ENCODE data around the gene EDN1. TPM values are rescaled to one million over a fixed set of nuclear protein-coding genes. Genes with fewer than 3 reads are reported as not detected.

The EDN1 gene
- total and polyA plus RNA-seq, 2 of the 13 experiments (the other 11 are each of a cell fraction or from before 2014, with no cell fraction given), result 0.15 to 1.2 TPM

- in situ Hi-C loops (cut with HindIII; ENCODE audit: extremely low pct_ligation_motif_present, low pct_unique_long_range_greater_than_20kb), result no loop called here
- H3K36me3 ChIP-seq (replicated peaks in 1 of 2; ENCODE audit: control insufficient read depth in 1 of 2, insufficient read depth in 2 of 2, low read length in 2 of 2), result no peaks in the 10 kb centered on the region
- H3K27ac ChIP-seq (ENCODE audit: extremely low read length, insufficient read depth, low read length), result no peak overlapping the region
- POLR2A ChIA-PET, result no interaction called here
- H3K79me2 ChIP-seq (ENCODE audit: insufficient read depth, low read length), result no peaks in the 10 kb centered on the region
- WGBS (ENCODE audit: low lambda C conversion rate), result 48% methylated on average over 1 of the region's 1 CpG
- H3K27me3 ChIP-seq (ENCODE audit: control insufficient read depth in 1 of 2, insufficient read depth in 2 of 2, low read length in 2 of 2), result no peaks in the 10 kb centered on the region
- TF ChIP-seq POGZ (CRISPR knock-in tag; IDR thresholded peaks at IDR 0.05), result no peak
- peak; percentile 69; the same call in 1 of the 2 replicates for TF ChIP-seq ZNF337 (CRISPR knock-in tag; IDR thresholded peaks at IDR 0.05; ENCODE audit: borderline replicate concordance, low read depth)
- TF ChIP-seq ZBTB26 (CRISPR knock-in tag; IDR thresholded peaks at IDR 0.05; ENCODE audit: borderline replicate concordance), result no peak
- TF ChIP-seq KDM5B (CRISPR knock-in tag; IDR thresholded peaks at IDR 0.05; ENCODE audit: borderline replicate concordance), result no peak
- no peak for TF ChIP-seq ZNF30 (CRISPR knock-in tag; IDR thresholded peaks at IDR 0.05)
- TF ChIP-seq MTA3 (CRISPR knock-in tag; IDR thresholded peaks at IDR 0.05), result no peak
- H3K9ac ChIP-seq (ENCODE audit: insufficient read depth, low read depth, low read length), result no peak overlapping the region
- no TSS peak for BruUV-seq (replicated peaks)
- H4K20me1 ChIP-seq (ENCODE audit: insufficient read depth, low read length), result no peaks in the 10 kb centered on the region
- intact Hi-C loops (cut with micrococcal nuclease; ENCODE audit: unreplicated experiment), result no loop called here
- H3K9me3 ChIP-seq (ENCODE audit: low read length), result peaks cover 8% of the 10 kb centered on the region
- no peak overlapping the region for H2AFZ ChIP-seq (ENCODE audit: low read length)
- ATAC-seq, result no peak
- no peaks in the 10 kb centered on the region for H3K4me1 ChIP-seq (ENCODE audit: insufficient read depth, low read length)
- no peak overlapping the region for H3K4me2 ChIP-seq (ENCODE audit: low read depth, low read length)
- no peak for FAIRE-seq
- CTCF ChIA-PET (ENCODE audit: low intra/inter-chr PET ratio, low total read pairs), result no interaction called here
- no peak overlapping the region for H3K4me3 ChIP-seq (replicated peaks in 1 of 3; ENCODE audit: insufficient read depth in 1 of 3, low read depth in 2 of 3, low read length in 3 of 3)
- DNase-seq (ENCODE audit: low spot score), result no peak
Observed at GRCh38 chr6:12271594-12271993, 18.6 kb upstream of the EDN1 start.

DNA sequence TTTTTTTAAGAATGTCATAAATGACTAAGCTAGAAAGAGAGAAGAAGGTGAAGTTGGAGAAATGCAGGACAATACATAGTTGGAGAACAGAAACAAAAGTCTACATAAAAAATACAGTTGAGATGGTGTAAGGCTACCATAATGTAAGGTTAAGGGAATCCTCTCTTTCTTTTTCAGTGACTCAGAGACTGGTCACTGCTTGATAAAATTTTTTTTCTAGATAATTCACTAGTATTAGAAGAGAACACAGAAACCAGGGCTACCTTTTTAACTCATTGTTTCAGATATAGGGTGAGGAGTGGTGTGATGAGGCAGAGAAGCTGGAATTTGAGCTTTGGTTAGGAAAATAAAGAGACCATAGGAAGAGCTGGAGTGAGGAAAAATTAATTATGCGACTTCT, 18.2 kb upstream of the EDN1 start:
- CTCF ChIA-PET (ENCODE audit: low intra/inter-chr PET ratio, low total read pairs), result no interaction called here
- H2AFZ ChIP-seq (ENCODE audit: low read length), result no peak overlapping the region

More for the DNA sequence above, 18.2 kb upstream of the EDN1 start:
- TF ChIP-seq LBX2 (CRISPR knock-in tag; IDR thresholded peaks at IDR 0.05; ENCODE audit: borderline replicate concordance), result no peak
- TF ChIP-seq, protein P1, sequence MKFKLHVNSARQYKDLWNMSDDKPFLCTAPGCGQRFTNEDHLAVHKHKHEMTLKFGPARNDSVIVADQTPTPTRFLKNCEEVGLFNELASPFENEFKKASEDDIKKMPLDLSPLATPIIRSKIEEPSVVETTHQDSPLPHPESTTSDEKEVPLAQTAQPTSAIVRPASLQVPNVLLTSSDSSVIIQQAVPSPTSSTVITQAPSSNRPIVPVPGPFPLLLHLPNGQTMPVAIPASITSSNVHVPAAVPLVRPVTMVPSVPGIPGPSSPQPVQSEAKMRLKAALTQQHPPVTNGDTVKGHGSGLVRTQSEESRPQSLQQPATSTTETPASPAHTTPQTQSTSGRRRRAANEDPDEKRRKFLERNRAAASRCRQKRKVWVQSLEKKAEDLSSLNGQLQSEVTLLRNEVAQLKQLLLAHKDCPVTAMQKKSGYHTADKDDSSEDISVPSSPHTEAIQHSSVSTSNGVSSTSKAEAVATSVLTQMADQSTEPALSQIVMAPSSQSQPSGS (CRISPR knock-in tag; IDR thresholded peaks at IDR 0.05), result no peak
- no peak for TF ChIP-seq ZNF282 (IDR thresholded peaks at IDR 0.05; ENCODE audit: partially characterized antibody)
- no peak for TF ChIP-seq RFXANK (CRISPR knock-in tag; IDR thresholded peaks at IDR 0.05)
- no peak for TF ChIP-seq SP140L (CRISPR knock-in tag; IDR thresholded peaks at IDR 0.05; ENCODE audit: borderline replicate concordance)
- no peak for TF ChIP-seq NR2F6 (IDR thresholded peaks at IDR 0.05)
- TF ChIP-seq NR2F6 (CRISPR knock-in tag; IDR thresholded peaks at IDR 0.05), result no peak
- no peak overlapping the region for H3K27ac ChIP-seq (ENCODE audit: extremely low read length, insufficient read depth, low read length)
- DNase-seq (ENCODE audit: low spot score), result no peak
- H3K4me3 ChIP-seq (replicated peaks in 1 of 3; ENCODE audit: insufficient read depth in 1 of 3, low read depth in 2 of 3, low read length in 3 of 3), result no peak overlapping the region
- no peaks in the 10 kb centered on the region for H4K20me1 ChIP-seq (ENCODE audit: insufficient read depth, low read length)
- intact Hi-C loops (cut with micrococcal nuclease; ENCODE audit: unreplicated experiment) (no loop called here), in situ Hi-C loops (cut with HindIII; ENCODE audit: extremely low pct_ligation_motif_present, low pct_unique_long_range_greater_than_20kb) (no loop called here)
- no peak overlapping the region for H3K4me2 ChIP-seq (ENCODE audit: low read depth, low read length)
- FAIRE-seq, result no peak
- no peaks in the 10 kb centered on the region for H3K79me2 ChIP-seq (ENCODE audit: insufficient read depth, low read length)
- no peaks in the 10 kb centered on the region for H3K27me3 ChIP-seq (ENCODE audit: control insufficient read depth in 1 of 2, insufficient read depth in 2 of 2, low read length in 2 of 2)
- no peaks in the 10 kb centered on the region for H3K4me1 ChIP-seq (ENCODE audit: insufficient read depth, low read length)
- no peaks in the 10 kb centered on the region for H3K36me3 ChIP-seq (replicated peaks in 1 of 2; ENCODE audit: control insufficient read depth in 1 of 2, insufficient read depth in 2 of 2, low read length in 2 of 2)
- BruUV-seq (replicated peaks), result no TSS peak
- H3K9me3 ChIP-seq (ENCODE audit: low read length), result peaks cover 8% of the 10 kb centered on the region
- H3K9ac ChIP-seq (ENCODE audit: insufficient read depth, low read depth, low read length), result no peak overlapping the region
- no peak for ATAC-seq
- POLR2A ChIA-PET, result no interaction called here
- WGBS (ENCODE audit: low lambda C conversion rate), result 27% methylated on average over 1 of the region's 1 CpG
